ENCODE data around the gene TLL2. TPM values are rescaled to one million over a fixed set of nuclear protein-coding genes. Genes with fewer than 3 reads are reported as not detected.

Gene TLL2
- total RNA-seq, 2 experiments from 2014 or later: 0.05 TPM; not detected in 1

DNA sequence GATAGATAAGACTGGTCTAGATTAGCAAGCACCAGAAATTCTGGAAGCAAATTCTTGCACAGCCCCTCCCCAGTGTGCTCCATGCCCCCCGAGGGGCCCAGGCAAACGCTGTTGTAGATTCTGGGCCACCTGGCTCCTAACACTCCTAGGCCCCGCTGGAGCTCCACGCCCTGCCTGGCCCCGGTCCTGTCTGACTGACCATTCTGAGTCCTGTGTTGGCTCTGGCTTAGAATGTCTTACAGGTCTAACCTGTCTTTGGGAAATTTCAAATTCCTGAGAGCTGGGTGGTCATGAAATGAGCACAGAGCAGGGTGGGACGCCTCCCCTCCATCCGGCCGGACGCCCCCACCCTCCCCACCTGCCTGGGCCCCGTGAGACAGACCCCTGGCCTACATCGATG is 142.4 kb downstream of the TLL2 start:
- intact Hi-C loops (cut with micrococcal nuclease): loop anchor here (10.0 kb wide), 1 partner anchor 353 kb away; the partner anchor contains the start of gene PIK3AP1
- CTCF ChIA-PET: interaction anchor here (0.7 to 5.0 kb wide), 13 partner anchors 9 to 728 kb away, joined by 3 to 21 read pairs (median 6); partner anchors contain the start of gene TLL2
- Mint-ChIP-seq H3K4me3 (no peak overlapping the region), H3K27ac (no peak overlapping the region), H3K4me1 (ENCODE audit: low read depth) (peaks cover 8% of the 10 kb centered on the region), H3K27me3 (peaks cover 6% of the 10 kb centered on the region), H3K36me3 (no peaks in the 10 kb centered on the region), H3K9me3 (no peaks in the 10 kb centered on the region)
- POLR2A ChIA-PET: no interaction called here
- DNase-seq: no peak

DNA sequence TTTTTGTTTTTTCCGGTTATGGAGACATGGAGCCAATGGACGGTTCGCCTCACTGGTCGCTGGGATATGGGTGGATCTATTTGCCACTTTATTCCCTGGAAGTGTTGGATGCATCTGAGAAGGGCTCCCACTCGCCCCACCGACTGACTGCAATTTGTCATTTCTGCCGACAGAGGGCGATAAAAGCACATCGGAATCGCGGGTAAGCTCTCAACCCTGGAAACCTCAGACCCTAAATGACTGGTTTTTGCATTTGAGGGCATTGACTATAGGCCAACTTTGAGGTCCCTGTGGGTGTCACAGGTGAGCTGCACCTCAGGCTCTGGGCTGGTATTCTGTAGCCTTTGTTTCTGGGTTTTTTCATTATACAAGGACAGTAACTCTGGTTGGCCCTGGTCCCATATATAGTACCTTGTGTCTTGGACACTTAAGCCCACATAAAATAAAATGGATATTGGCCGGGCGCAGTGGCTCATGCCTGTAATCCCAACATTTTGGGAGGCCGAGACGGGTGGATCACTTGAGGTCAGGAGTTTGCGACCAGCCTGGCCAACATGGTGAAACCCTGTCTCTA is 143.1 kb downstream of the TLL2 start:
- peaks cover 6% of the 10 kb centered on the region for H3K27me3 Mint-ChIP-seq

DNA sequence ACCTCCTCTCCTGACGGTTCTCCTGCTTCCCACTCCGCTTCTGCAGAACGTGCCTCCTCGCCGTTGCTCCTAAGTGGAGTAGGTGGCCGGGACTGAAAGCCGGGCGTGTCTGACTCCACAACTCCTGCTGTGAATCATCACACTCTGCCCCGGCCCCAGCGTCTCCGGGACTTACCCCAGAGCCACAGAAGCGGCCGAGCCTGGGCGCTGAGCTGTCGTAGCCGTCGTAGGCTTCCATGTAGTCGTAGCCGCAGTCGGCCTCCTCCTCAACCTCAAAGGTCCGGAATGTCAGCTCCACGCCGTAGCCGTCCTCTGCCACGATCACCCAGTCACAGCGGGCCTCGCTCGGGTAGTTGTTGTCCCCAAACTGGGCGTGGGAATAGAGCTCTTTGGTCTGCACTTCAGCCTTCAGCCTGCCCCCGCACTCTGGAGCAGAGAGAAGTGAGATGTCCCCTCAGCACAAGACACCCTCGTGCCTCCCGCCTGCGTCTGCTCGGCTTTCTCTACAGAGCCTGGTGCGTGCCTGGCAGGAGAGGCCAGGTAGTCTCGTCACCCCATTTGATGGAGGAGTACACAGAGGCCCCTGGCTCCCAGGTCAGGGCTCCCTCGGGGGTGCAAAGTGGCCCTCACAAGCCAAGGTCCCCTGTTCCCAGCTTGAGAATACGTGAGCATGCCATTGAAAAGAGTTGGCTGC is 143.7 kb downstream of the TLL2 start:
- CTCF ChIA-PET: interaction anchor here (0.6 to 5.0 kb wide), 20 partner anchors 8 to 840 kb away, joined by 3 to 21 read pairs (median 6); partner anchors contain the start of genes OPALIN and TLL2
- Mint-ChIP-seq H3K36me3 (no peaks in the 10 kb centered on the region), H3K27ac (no peak overlapping the region), H3K4me1 (ENCODE audit: low read depth) (peaks cover 4% of the 10 kb centered on the region), H3K27me3 (peaks cover 6% of the 10 kb centered on the region), H3K4me3 (no peak overlapping the region), H3K9me3 (no peaks in the 10 kb centered on the region)
- intact Hi-C loops (cut with micrococcal nuclease): loop anchor here (10.0 kb wide), 1 partner anchor 355 kb away; the partner anchor contains the start of gene PIK3AP1
- no peak for DNase-seq
- POLR2A ChIA-PET: no interaction called here

More for the DNA sequence above, 143.1 kb downstream of the TLL2 start:
- POLR2A ChIA-PET: no interaction called here
- peak; percentile 63 for DNase-seq
- intact Hi-C loops (cut with micrococcal nuclease): loop anchor here (10.0 kb wide), 1 partner anchor 354 kb away; the partner anchor contains the start of gene PIK3AP1
- CTCF ChIA-PET: interaction anchor here (0.6 to 5.0 kb wide), 24 partner anchors 9 to 839 kb away, joined by 3 to 21 read pairs (median 6); partner anchors contain the start of genes OPALIN and TLL2
- H3K4me3 Mint-ChIP-seq: no peak overlapping the region
- H3K9me3 Mint-ChIP-seq: no peaks in the 10 kb centered on the region
- H3K36me3 Mint-ChIP-seq: no peaks in the 10 kb centered on the region
- H3K27ac Mint-ChIP-seq: no peak overlapping the region
- H3K4me1 Mint-ChIP-seq (ENCODE audit: low read depth): peaks cover 8% of the 10 kb centered on the region

DNA sequence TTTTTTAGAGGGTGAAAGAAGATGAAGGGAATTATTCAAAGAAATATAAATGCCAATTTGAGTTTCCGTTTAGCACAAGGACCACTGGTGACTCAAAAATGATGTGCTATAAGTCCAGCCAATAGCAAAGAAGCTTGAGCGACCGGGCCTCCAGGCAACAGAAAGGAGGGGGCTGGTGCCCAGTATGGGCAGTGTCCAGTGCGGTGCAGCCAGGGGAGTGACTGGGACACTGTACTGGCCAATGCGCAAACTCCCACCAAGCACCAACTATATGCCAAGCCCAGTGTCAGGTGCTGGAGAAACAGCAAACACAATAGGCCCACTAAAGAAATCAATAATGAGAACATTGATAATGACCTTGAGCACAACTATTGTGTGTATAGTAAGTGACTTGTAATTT is 144.8 kb downstream of the TLL2 start:
- DNase-seq: no peak
- intact Hi-C loops (cut with micrococcal nuclease): no loop called here
- Mint-ChIP-seq H3K4me3 (no peak overlapping the region), H3K36me3 (no peaks in the 10 kb centered on the region), H3K27me3 (peaks cover 3% of the 10 kb centered on the region), H3K9me3 (no peaks in the 10 kb centered on the region), H3K27ac (no peak overlapping the region), H3K4me1 (ENCODE audit: low read depth) (no peaks in the 10 kb centered on the region)
- ChIA-PET CTCF (interaction anchor here (3.4 kb wide), 1 partner anchor 21 kb away, joined by 13 read pairs; no protein-coding TSS in a partner anchor), POLR2A (no interaction called here)

DNA sequence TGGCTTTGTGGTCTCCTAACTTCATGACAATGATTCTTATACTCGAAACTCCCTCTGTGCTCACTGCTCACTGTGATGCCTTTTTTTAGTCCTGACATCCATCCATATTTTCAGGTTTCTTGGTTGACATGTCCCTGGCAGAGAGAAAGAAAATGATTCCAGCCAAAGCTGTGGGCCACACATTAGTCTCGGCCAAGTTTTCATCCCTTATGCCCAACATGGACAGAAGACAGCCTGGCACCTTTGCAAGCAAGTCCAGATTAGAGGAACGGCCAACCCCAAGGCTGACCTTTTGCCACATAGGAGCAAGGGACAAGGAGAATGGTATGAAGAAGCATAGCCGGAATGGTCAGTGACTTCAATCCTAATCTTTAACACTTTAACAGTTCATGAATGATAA is 146.3 kb downstream of the TLL2 start:
- no peak for DNase-seq
- POLR2A ChIA-PET: no interaction called here
- Mint-ChIP-seq H3K27me3 (no peaks in the 10 kb centered on the region), H3K9me3 (no peaks in the 10 kb centered on the region), H3K4me1 (ENCODE audit: low read depth) (no peaks in the 10 kb centered on the region), H3K27ac (no peak overlapping the region), H3K36me3 (no peaks in the 10 kb centered on the region), H3K4me3 (no peak overlapping the region)
- CTCF ChIA-PET: interaction anchor here (3.8 kb wide), 1 partner anchor 7 kb away, joined by 27 read pairs; no protein-coding TSS in a partner anchor
- intact Hi-C loops (cut with micrococcal nuclease): no loop called here

DNA sequence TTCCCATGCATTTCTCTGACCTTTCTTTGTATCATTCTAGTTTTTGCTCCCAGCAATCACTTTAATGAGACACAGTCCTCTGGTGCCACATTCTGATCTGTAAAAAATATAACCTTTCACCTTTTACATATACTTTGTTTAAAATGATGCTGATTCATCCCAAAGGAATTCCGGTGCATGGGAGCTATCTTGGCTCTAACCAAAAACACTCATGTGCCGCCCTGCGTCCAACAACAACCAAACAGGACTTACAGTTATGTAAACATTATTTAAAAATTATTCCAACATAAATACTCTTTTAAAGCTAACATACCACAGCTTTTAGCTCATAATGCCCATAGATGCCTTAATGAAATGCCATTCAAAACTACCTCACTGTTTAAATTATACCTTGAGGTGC is 147.2 kb downstream of the TLL2 start:
- H3K27me3 Mint-ChIP-seq: no peaks in the 10 kb centered on the region
- intact Hi-C loops (cut with micrococcal nuclease): no loop called here
- ChIA-PET CTCF (interaction anchor here (0.6 to 3.8 kb wide), 3 partner anchors 8 to 304 kb away, joined by 5 to 27 read pairs (median 7); no protein-coding TSS in a partner anchor), POLR2A (no interaction called here)
- no peak for DNase-seq
- H3K4me3 Mint-ChIP-seq: no peak overlapping the region
- H3K9me3 Mint-ChIP-seq: no peaks in the 10 kb centered on the region
- H3K36me3 Mint-ChIP-seq: no peaks in the 10 kb centered on the region
- H3K27ac Mint-ChIP-seq: no peak overlapping the region
- no peaks in the 10 kb centered on the region for H3K4me1 Mint-ChIP-seq (ENCODE audit: low read depth)

DNA sequence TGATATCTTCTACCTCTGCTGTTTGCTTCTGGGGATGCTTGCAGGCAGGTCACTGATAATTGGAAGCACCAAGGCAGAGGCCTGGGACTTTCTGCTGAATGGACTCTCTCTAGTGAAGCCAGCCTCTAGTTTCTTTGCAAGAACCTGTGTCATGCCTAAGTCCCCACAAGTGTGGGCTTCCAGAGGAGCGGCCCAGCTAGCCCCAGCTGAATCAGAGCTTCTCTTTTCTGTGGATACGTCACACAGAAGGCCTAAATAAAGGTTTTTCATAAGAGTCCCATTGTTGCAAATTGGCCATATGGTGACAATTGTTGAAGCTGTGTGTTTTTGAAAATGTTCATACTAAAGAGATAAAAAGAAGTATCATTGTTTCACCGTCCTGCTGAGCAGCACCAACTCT is 148.2 kb downstream of the TLL2 start:
- Mint-ChIP-seq H3K4me3 (no peak overlapping the region), H3K27ac (no peak overlapping the region), H3K36me3 (no peaks in the 10 kb centered on the region), H3K9me3 (no peaks in the 10 kb centered on the region), H3K4me1 (ENCODE audit: low read depth) (no peaks in the 10 kb centered on the region), H3K27me3 (no peaks in the 10 kb centered on the region)
- DNase-seq: no peak
- intact Hi-C loops (cut with micrococcal nuclease): no loop called here
- ChIA-PET CTCF (interaction anchor here (0.6 to 3.8 kb wide), 4 partner anchors 9 to 136 kb away, joined by 3 to 27 read pairs (median 5); no protein-coding TSS in a partner anchor), POLR2A (no interaction called here)

DNA sequence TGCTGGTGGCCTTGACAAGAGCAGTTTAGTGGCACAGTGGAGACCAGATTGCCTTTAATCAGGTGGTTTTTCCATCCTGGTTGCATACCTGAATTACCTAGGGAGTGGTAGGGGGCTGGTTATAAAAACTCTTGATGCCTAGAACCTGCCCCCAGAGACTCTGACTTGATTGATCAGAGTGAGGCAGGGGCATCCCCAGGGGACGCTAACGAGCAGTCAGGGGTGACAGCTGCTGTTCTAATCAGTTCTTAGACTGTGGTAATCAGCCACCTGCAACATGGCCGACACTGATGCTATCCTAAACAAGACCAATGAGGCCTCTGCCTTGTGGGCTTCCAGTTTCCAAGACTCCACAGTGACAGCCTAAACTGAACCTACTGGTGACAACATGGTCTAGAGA is 153.0 kb downstream of the TLL2 start:
- Mint-ChIP-seq H3K27me3 (peaks cover 6% of the 10 kb centered on the region), H3K36me3 (no peaks in the 10 kb centered on the region), H3K4me3 (no peak overlapping the region), H3K9me3 (no peaks in the 10 kb centered on the region), H3K4me1 (ENCODE audit: low read depth) (no peaks in the 10 kb centered on the region), H3K27ac (no peak overlapping the region)
- intact Hi-C loops (cut with micrococcal nuclease): no loop called here
- POLR2A ChIA-PET: no interaction called here
- CTCF ChIA-PET: no interaction called here
- no peak for DNase-seq

DNA sequence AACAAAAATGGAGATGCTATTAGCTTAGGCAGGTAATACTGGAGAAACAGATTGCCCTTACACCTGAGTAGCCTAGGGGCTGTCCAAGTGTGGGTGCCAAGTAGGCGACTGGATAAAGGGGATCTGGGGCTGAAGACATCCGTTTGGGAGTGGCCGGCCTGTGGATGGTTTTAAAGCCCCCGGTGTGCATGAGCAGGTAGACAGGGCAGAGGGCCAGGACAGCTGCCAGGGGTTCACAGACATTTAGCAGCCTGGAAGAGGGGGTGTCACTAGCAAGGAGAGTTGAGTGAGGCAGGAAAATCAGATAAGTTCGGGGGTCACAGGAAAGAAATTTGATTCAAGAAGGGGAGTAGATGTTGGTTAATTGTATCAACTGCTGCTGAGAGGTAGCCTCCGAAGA is 153.4 kb downstream of the TLL2 start:
- Mint-ChIP-seq H3K27me3 (peaks cover 6% of the 10 kb centered on the region), H3K27ac (no peak overlapping the region), H3K4me1 (ENCODE audit: low read depth) (no peaks in the 10 kb centered on the region), H3K36me3 (no peaks in the 10 kb centered on the region), H3K4me3 (no peak overlapping the region), H3K9me3 (no peaks in the 10 kb centered on the region)
- DNase-seq: no peak
- POLR2A ChIA-PET: no interaction called here
- CTCF ChIA-PET: no interaction called here
- intact Hi-C loops (cut with micrococcal nuclease): no loop called here

DNA sequence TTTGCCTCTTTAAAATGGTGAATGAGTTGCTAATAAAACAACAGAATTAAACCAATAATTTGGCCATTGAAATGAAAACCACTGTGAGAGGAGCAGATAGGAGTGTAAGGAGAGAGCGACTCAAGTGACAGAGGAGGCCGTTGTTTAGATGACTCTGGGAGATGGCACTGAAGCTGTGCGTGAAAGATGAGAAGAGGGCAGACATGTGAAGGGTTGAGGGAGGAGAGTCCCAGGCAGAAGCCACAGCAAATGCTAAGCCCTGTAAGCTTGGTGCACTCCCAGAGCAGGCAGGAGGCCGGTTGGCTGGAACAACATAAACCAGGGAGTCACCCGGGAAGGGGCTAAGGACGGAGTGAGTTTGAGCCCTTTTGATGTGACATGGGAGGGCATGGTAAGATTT is 154.1 kb downstream of the TLL2 start:
- ChIA-PET POLR2A (no interaction called here), CTCF (no interaction called here)
- H3K4me3 Mint-ChIP-seq: no peak overlapping the region
- no peaks in the 10 kb centered on the region for H3K9me3 Mint-ChIP-seq
- H3K27me3 Mint-ChIP-seq: peaks cover 10% of the 10 kb centered on the region
- H3K36me3 Mint-ChIP-seq: no peaks in the 10 kb centered on the region
- no peaks in the 10 kb centered on the region for H3K4me1 Mint-ChIP-seq (ENCODE audit: low read depth)
- intact Hi-C loops (cut with micrococcal nuclease): no loop called here
- H3K27ac Mint-ChIP-seq: no peak overlapping the region
- DNase-seq: no peak

DNA sequence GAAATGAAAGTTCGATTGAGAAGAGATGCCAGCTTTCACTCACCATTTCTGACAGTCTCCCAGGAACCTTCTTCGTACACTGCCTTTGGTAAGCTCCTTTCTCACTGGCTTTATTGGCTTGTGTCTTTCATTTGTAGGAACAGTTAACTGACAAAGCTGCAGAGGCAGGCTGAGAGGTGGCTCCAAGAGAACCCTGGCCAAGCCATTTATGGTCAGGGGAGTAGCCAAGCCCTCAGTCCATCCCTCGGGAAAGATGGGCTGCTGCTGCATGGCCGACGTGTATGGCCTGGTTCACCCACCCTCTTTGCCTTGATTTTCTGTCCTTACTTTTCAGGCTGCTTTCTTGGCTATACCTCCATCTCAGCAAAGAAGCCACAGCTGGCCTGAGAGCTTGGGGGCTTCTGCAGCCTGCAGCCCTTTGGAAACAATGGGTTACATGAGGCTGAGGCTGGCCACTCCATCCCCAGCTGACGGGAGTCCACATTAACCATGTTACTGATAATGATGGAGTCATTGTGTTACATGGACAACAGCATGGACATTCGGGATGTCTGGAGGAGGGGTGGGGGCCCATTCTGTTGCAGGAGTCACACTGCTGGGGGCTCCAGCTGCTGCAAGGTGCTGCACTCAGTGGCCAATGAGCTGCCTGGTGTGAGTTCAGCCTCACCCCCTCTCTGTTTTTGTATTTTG is 154.7 kb downstream of the TLL2 start, which contains the start of gene OPALIN:
OPALIN (minus strand) TSS at position 152 of the 690 bp plus-strand sequence; CDS start at position 46, 106 bp downstream.
- no peak for DNase-seq
- ChIA-PET CTCF (interaction anchor here (2.6 kb wide), 1 partner anchor 11 kb away, joined by 8 read pairs; no protein-coding TSS in a partner anchor), POLR2A (no interaction called here)
- Mint-ChIP-seq H3K4me3 (no peak within 1 kb of the TSS), H3K27ac (no peak within 1 kb of the TSS), H3K36me3 (no peaks in the 10 kb centered on the region), H3K4me1 (ENCODE audit: low read depth) (no peaks in the 10 kb centered on the region), H3K9me3 (no peaks in the 10 kb centered on the region), H3K27me3 (peaks cover 10% of the 10 kb centered on the region)
- intact Hi-C loops (cut with micrococcal nuclease): no loop called here

DNA sequence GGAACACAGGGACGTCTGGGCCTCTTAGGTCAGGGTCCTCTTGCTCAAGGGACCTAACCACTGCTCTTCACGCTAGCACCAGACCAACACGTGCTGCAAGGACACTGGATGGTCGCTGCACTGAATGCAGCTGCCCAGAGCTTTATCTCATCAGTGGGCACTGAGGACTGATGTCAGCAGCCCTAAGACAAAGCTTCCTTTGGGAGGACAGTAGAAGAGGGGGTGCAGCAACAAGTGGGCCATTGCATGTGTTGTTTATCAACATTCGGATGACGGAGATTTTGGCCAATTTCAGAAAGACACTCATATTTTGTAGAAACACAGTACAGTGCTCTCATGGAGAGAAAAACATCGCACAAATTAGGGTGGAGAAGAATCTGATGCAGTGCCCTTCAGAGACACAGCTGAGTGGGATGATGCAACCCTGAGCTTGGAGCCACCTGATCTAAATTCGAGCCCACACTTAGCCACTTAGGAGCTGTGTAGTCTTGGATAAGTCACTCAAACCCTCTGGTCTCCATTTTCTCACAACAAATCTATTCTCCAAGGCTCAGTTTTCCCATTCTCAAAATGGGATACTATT is 156.6 kb downstream of the TLL2 start:
- H3K36me3 Mint-ChIP-seq: no peaks in the 10 kb centered on the region
- ChIA-PET POLR2A (no interaction called here), CTCF (interaction anchor here (2.6 kb wide), 1 partner anchor 13 kb away, joined by 8 read pairs; no protein-coding TSS in a partner anchor)
- H3K4me3 Mint-ChIP-seq: no peak overlapping the region
- DNase-seq: no peak
- H3K27ac Mint-ChIP-seq: no peak overlapping the region
- intact Hi-C loops (cut with micrococcal nuclease): no loop called here
- H3K4me1 Mint-ChIP-seq (ENCODE audit: low read depth): no peaks in the 10 kb centered on the region
- peaks cover 10% of the 10 kb centered on the region for H3K27me3 Mint-ChIP-seq
- H3K9me3 Mint-ChIP-seq: no peaks in the 10 kb centered on the region

All from activated CD4-positive, alpha-beta memory T cell treated with anti-CD3 and anti-CD28 coated beads for 36 hours (primary cell).